Activated CD4-positive, CD25-positive, alpha-beta regulatory T cell (primary cell): ENCODE results near the gene NCOA5.

Experiments used
- DNase-seq, 4 experiments: peaks; one replicate each; lab custom pipeline; 2025; lab: John Stamatoyannopoulos, UW

Gene NCOA5

GRCh38 chr20:46062151-46062550 lies 27.6 kb downstream of the NCOA5 start:
- no peak for DNase-seq

- DNase-seq, result no peak
These were observed 28.8 kb downstream of the NCOA5 start for GRCh38 chr20:46060975-46061374.

GRCh38 chr20:46060301-46060881 lies 29.4 kb downstream of the NCOA5 start:
- no peak for DNase-seq

GRCh38 chr20:46058599-46059281 lies 31.0 kb downstream of the NCOA5 start:
- no peak for DNase-seq

GRCh38 chr20:46057856-46058598 lies 31.7 kb downstream of the NCOA5 start:
- no peak for DNase-seq

GRCh38 chr20:46056970-46057855 lies 32.5 kb downstream of the NCOA5 start:
- DNase-seq, result no peak

GRCh38 chr20:46056027-46056833 lies 33.5 kb downstream of the NCOA5 start:
- DNase-seq, result no peak

GRCh38 chr20:46055269-46055668 lies 34.5 kb downstream of the NCOA5 start:
- DNase-seq, result no peak

GRCh38 chr20:46054606-46055005 lies 35.2 kb downstream of the NCOA5 start:
- no peak for DNase-seq

- DNase-seq, result no peak
These were observed 36.3 kb downstream of the NCOA5 start for GRCh38 chr20:46053416-46053815.

GRCh38 chr20:46051556-46052308 lies 38.0 kb downstream of the NCOA5 start:
- no peak for DNase-seq

- no peak for DNase-seq
These were observed 38.9 kb downstream of the NCOA5 start for GRCh38 chr20:46050885-46051284.

- no peak for DNase-seq
These were observed 39.3 kb downstream of the NCOA5 start for GRCh38 chr20:46050444-46050843.

GRCh38 chr20:46049815-46050214 lies 39.9 kb downstream of the NCOA5 start:
- no peak for DNase-seq

- DNase-seq, result no peak
These were observed 40.6 kb downstream of the NCOA5 start for GRCh38 chr20:46049190-46049589.

GRCh38 chr20:46047821-46048220 lies 41.9 kb downstream of the NCOA5 start:
- DNase-seq, result no peak

- DNase-seq, result no peak
These were observed 43.0 kb downstream of the NCOA5 start for GRCh38 chr20:46046588-46047310.

- DNase-seq, result no peak
These were observed 44.9 kb downstream of the NCOA5 start for GRCh38 chr20:46044896-46045295.

GRCh38 chr20:46043556-46043955 lies 46.2 kb downstream of the NCOA5 start:
- no peak for DNase-seq
